HepG2 (cell line): ENCODE measurements around the gene KIAA1328. TPM values are rescaled to one million over a fixed set of nuclear protein-coding genes. Genes with fewer than 3 reads are reported as not detected.

Experiments
- ZNF543 ChIP-seq: sonication (generic); formaldehyde crosslinking; IDR thresholded peaks from 2 replicates; pipeline ENCODE4 v1.4.0; 2020; ENCODE audit warnings: mild to moderate bottlenecking, missing genetic modification reagents
- ZSCAN21 ChIP-seq: sonication (generic); formaldehyde crosslinking; IDR thresholded peaks from 2 replicates; pipeline ENCODE4 v1.8.0; 2022; ENCODE audit warnings: mild to moderate bottlenecking, missing genetic modification reagents, moderate library complexity, borderline replicate concordance
- polyA plus RNA-seq, 8 experiments: library from polyadenylated mRNA; depleted of rRNA in 3 of 8; stranded (reverse) in 7 of 8; unstranded in 1 of 8; fragments of >200 nt; fragmentation: Illumina TruSeq in 4 of 8; extraction: Trizol in 4 of 8; gene quantifications; 2 replicates each; pipeline versions ENCODE4 v1.2.1 to v1.2.3, GENCODE V29; 2011 to 2016; ENCODE audit warnings: low read depth in 4 of 8, missing spikeins in 1 of 8, mixed read lengths in 1 of 8; ENCODE audit not compliant: insufficient read depth in 1 of 8
- total RNA-seq, 5 experiments: library from RNA; depleted of rRNA; stranded (reverse); fragments of >200 nt; fragmentation: Illumina TruSeq; extraction: Trizol; gene quantifications; 2 replicates each; pipeline ENCODE4 v1.2.3, GENCODE V29; 2016; ENCODE audit warnings: low read depth in 1 of 5
- TF ChIP-seq, protein P1 (sequence below): sonication (generic); formaldehyde crosslinking; IDR thresholded peaks from 2 replicates; pipeline ENCODE4 v1.4.0; 2020; ENCODE audit warnings: missing genetic modification reagents
- TF ChIP-seq, protein P2 (sequence below): sonication (generic); formaldehyde crosslinking; IDR thresholded peaks from 2 replicates; pipeline ENCODE4 v1.9.0; 2021; ENCODE audit warnings: mild to moderate bottlenecking, missing genetic modification reagents
- TF ChIP-seq, protein P3 (sequence below): IDR thresholded peaks from 2 replicates; pipeline ENCODE4 v1.6.1; 2016; ENCODE audit warnings: low read depth

KIAA1328 gene
- total and polyA plus RNA-seq, 2 of the 13 experiments (the other 11 are each of a cell fraction or from before 2014, with no cell fraction given), result 4.1 to 6.0 TPM

DNA sequence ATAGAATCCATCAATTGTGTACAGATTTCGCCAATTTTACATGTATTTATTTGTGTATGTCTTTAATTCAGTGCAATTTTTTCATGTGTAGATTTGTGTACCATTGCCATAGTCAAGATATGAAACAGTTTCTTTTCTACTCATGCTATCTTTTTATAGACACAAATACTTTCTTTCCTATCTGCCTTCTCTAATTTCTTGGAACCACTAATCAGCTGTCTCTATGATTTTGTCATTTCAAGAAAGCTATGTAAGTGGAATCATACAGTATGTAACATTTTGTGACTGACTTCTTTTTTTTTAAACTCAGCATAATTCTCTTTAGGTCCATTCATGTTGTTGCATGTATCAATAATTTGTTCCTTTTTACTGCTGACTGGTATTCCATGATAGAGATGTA, 33.3 kb downstream of the KIAA1328 start (continued):
- no peak for TF ChIP-seq ZNF543 (CRISPR knock-in tag)
- TF ChIP-seq, protein P1, sequence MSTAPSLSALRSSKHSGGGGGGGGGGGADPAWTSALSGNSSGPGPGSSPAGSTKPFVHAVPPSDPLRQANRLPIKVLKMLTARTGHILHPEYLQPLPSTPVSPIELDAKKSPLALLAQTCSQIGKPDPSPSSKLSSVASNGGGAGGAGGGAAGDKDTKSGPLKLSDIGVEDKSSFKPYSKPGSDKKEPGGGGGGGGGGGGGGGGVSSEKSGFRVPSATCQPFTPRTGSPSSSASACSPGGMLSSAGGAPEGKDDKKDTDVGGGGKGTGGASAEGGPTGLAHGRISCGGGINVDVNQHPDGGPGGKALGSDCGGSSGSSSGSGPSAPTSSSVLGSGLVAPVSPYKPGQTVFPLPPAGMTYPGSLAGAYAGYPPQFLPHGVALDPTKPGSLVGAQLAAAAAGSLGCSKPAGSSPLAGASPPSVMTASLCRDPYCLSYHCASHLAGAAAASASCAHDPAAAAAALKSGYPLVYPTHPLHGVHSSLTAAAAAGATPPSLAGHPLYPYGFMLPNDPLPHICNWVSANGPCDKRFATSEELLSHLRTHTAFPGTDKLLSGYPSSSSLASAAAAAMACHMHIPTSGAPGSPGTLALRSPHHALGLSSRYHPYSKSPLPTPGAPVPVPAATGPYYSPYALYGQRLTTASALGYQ (CRISPR knock-in tag), result no peak
- TF ChIP-seq, protein P2, sequence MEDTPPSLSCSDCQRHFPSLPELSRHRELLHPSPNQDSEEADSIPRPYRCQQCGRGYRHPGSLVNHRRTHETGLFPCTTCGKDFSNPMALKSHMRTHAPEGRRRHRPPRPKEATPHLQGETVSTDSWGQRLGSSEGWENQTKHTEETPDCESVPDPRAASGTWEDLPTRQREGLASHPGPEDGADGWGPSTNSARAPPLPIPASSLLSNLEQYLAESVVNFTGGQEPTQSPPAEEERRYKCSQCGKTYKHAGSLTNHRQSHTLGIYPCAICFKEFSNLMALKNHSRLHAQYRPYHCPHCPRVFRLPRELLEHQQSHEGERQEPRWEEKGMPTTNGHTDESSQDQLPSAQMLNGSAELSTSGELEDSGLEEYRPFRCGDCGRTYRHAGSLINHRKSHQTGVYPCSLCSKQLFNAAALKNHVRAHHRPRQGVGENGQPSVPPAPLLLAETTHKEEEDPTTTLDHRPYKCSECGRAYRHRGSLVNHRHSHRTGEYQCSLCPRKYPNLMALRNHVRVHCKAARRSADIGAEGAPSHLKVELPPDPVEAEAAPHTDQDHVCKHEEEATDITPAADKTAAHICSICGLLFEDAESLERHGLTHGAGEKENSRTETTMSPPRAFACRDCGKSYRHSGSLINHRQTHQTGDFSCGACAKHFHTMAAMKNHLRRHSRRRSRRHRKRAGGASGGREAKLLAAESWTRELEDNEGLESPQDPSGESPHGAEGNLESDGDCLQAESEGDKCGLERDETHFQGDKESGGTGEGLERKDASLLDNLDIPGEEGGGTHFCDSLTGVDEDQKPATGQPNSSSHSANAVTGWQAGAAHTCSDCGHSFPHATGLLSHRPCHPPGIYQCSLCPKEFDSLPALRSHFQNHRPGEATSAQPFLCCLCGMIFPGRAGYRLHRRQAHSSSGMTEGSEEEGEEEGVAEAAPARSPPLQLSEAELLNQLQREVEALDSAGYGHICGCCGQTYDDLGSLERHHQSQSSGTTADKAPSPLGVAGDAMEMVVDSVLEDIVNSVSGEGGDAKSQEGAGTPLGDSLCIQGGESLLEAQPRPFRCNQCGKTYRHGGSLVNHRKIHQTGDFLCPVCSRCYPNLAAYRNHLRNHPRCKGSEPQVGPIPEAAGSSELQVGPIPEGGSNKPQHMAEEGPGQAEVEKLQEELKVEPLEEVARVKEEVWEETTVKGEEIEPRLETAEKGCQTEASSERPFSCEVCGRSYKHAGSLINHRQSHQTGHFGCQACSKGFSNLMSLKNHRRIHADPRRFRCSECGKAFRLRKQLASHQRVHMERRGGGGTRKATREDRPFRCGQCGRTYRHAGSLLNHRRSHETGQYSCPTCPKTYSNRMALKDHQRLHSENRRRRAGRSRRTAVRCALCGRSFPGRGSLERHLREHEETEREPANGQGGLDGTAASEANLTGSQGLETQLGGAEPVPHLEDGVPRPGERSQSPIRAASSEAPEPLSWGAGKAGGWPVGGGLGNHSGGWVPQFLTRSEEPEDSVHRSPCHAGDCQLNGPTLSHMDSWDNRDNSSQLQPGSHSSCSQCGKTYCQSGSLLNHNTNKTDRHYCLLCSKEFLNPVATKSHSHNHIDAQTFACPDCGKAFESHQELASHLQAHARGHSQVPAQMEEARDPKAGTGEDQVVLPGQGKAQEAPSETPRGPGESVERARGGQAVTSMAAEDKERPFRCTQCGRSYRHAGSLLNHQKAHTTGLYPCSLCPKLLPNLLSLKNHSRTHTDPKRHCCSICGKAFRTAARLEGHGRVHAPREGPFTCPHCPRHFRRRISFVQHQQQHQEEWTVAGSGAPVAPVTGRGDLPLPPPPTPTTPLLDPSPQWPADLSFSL (CRISPR knock-in tag), result no peak
- no peak for TF ChIP-seq ZSCAN21 (CRISPR knock-in tag)
- TF ChIP-seq, protein P3, sequence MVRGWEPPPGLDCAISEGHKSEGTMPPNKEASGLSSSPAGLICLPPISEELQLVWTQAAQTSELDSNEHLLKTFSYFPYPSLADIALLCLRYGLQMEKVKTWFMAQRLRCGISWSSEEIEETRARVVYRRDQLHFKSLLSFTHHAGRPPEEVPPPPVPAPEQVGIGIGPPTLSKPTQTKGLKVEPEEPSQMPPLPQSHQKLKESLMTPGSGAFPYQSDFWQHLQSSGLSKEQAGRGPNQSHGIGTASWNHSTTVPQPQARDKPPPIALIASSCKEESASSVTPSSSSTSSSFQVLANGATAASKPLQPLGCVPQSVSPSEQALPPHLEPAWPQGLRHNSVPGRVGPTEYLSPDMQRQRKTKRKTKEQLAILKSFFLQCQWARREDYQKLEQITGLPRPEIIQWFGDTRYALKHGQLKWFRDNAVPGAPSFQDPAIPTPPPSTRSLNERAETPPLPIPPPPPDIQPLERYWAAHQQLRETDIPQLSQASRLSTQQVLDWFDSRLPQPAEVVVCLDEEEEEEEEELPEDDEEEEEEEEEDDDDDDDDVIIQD (CRISPR knock-in tag), result no peak
- TF ChIP-seq, all 625 proteins: peak for 0
